Measurements from ENCODE around the gene NTPCR. TPM values are rescaled to one million over a fixed set of nuclear protein-coding genes. Genes with fewer than 3 reads are reported as not detected.

The NTPCR gene
- total RNA-seq, 4 donors from 2014 or later, result 13.5 to 53.3 (median 37.2) TPM

DNA sequence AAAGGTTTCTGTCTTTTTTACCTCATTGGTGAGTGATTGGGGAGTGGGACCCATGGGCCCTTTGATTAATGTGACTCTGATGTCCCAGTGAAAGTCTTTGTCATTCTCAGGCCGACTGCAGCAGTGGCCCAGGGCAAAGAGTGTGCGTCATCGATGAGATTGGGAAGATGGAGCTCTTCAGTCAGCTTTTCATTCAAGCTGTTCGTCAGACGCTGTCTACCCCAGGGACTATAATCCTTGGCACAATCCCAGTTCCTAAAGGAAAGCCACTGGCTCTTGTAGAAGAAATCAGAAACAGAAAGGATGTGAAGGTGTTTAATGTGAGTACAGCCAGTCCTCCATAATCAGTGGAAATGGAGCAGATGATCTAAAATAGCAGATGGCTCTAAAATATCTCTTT lies 19.4 kb downstream of the NTPCR start:
- intact Hi-C loops (cut with DNase I; ENCODE audit: low total_unique reads), result no loop called here
- in situ Hi-C loops (cut with MboI; ENCODE audit: low pct_ligation_motif_present in 1 of 4, low pct_unique_long_range_greater_than_20kb in 1 of 4, low sequenced_read_pairs in 3 of 4), result loop anchor here in 2 of 4 donors (25.0 kb wide), 1 partner anchor 332 kb away; the partner anchor contains the start of gene SIPA1L2 (in 2 of the 2)
- Histone ChIP-seq H3K27ac (no peak overlapping the region), H3K4me3 (no peak overlapping the region), H3K9me3 (peaks cover 10% of the 10 kb centered on the region in 2 donors), H3K4me1 (peaks cover 0 to 21% (median 8%) of the 10 kb centered on the region in 4 donors), H3K36me3 (peaks cover 0 to 41% (median 21%) of the 10 kb centered on the region in 4 donors), H3K27me3 (no peaks in the 10 kb centered on the region)
- WGBS, 2 donors (ENCODE audit: low coverage in 1 of 2), result 94 to 100% methylated on average over 2 to 5 of the region's 5 CpGs
- TF ChIP-seq CTCF (IDR thresholded peaks at IDR 0.05), result no peak
- no peak for TF ChIP-seq POLR2AphosphoS5 (IDR thresholded peaks at IDR 0.05)
- TF ChIP-seq POLR2A (IDR thresholded peaks at IDR 0.05), result no peak
- no peak for TF ChIP-seq EP300 (IDR thresholded peaks at IDR 0.05; ENCODE audit: low read depth)
- no peak for DNase-seq

GRCh38 chr1:232970508-232970907 lies 20.1 kb downstream of the NTPCR start:
- WGBS, 2 donors (ENCODE audit: low coverage in 1 of 2), result 88% methylated on average over 4 of the region's 4 CpGs
- peaks cover 10% of the 10 kb centered on the region in 2 donors for H3K9me3 ChIP-seq
- no peaks in the 10 kb centered on the region for H3K27me3 ChIP-seq
- H3K36me3 ChIP-seq, result peaks cover 0 to 41% (median 21%) of the 10 kb centered on the region in 4 donors
- in situ Hi-C loops (cut with MboI; ENCODE audit: low pct_ligation_motif_present in 1 of 4, low pct_unique_long_range_greater_than_20kb in 1 of 4, low sequenced_read_pairs in 3 of 4) (loop anchor here in 2 of 4 donors (25.0 kb wide), 1 partner anchor 333 kb away; the partner anchor contains the start of gene SIPA1L2 (in 2 of the 2)), intact Hi-C loops (cut with DNase I; ENCODE audit: low total_unique reads) (no loop called here)
- peaks cover 0 to 17% (median 8%) of the 10 kb centered on the region in 4 donors for H3K4me1 ChIP-seq
- no peak overlapping the region for H3K27ac ChIP-seq
- H3K4me3 ChIP-seq, result no peak overlapping the region
- DNase-seq, result no peak
- TF ChIP-seq CTCF (IDR thresholded peaks at IDR 0.05) (no peak), EP300 (IDR thresholded peaks at IDR 0.05; ENCODE audit: low read depth) (no peak), POLR2A (IDR thresholded peaks at IDR 0.05) (no peak), POLR2AphosphoS5 (IDR thresholded peaks at IDR 0.05) (no peak)

DNA sequence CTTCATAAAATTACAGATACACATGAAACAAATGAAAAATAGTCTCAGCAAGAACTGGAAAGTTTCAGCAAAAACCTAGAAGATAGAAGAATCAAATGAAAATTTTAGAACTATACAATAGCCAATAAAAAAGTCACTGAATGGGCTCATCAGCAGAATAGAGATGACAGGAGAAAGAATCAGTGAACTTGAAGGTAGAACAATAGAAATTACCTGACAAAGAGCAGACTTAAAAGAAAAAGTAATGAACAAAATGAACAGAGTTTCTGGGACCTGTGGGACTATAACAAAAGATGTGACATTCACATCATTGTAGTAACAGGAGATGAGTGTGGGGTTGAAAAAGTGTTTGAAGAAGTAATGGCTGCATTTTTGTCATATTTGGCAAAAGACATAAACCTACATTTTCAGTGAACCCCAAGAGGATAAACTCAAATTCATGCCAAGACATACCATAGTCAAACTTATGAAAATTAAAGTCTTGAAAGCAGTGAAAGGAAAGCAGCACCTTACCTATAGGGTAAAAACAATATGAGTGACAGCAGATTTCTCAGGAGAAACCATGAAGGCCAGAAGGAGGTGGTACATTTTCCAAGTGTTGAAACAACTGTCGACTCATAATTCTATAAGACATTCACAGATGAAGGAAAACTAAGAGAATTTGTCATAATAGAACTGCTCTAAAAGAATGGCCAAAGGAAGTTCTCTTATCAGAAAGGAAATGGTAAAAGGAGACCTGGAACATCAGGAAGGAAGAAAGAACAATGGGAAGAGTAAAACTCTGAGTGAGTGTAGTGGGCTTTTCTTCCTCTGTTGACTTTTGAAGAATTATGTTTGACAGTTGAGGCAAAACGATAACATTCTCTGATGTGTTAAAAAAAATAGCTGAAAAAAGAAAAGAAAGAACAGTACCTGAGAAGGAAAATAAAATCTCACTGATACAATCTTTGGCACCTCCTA lies 23.5 kb downstream of the NTPCR start:
- no peak for TF ChIP-seq POLR2AphosphoS5 (IDR thresholded peaks at IDR 0.05)
- TF ChIP-seq POLR2A (IDR thresholded peaks at IDR 0.05), result no peak
- no peak for TF ChIP-seq CTCF (IDR thresholded peaks at IDR 0.05)
- no peak for TF ChIP-seq EP300 (IDR thresholded peaks at IDR 0.05; ENCODE audit: low read depth)
- Histone ChIP-seq H3K36me3 (peaks cover 0 to 42% (median 23%) of the 10 kb centered on the region in 4 donors), H3K27ac (no peak overlapping the region), H3K9me3 (peaks cover 10% of the 10 kb centered on the region in 2 donors), H3K27me3 (no peaks in the 10 kb centered on the region), H3K4me1 (no peaks in the 10 kb centered on the region), H3K4me3 (no peak overlapping the region)
- WGBS, 2 donors (ENCODE audit: low coverage in 1 of 2), result 77 to 89% methylated on average over 2 of the region's 2 CpGs
- intact Hi-C loops (cut with DNase I; ENCODE audit: low total_unique reads), result no loop called here
- in situ Hi-C loops (cut with MboI; ENCODE audit: low pct_ligation_motif_present in 1 of 4, low pct_unique_long_range_greater_than_20kb in 1 of 4, low sequenced_read_pairs in 3 of 4), result loop anchor here in 2 of 4 donors (25.0 kb wide), 1 partner anchor 337 kb away; the partner anchor contains the start of gene SIPA1L2 (in 2 of the 2)
- no peak for DNase-seq

DNA sequence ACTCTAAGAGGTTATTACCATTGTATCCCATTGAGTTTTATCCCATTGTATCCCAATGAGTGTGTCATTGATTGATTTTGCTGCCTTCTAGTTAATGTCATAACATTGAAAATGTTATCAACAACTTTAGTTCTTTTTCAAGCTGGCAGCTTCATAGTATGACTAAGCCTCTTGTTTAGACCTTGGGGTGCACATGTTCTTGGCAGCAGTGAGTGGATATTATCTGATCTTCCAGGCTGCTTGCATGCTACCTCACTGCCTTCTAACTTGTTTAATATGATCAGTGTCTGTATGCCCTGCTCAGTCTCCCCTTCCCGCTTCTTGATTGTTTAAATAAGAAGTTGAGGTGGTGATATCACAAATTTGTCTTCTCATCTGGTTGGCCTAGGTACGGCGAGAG lies 24.6 kb downstream of the NTPCR start:
- DNase-seq, result no peak
- Histone ChIP-seq H3K27me3 (no peaks in the 10 kb centered on the region), H3K4me3 (no peak overlapping the region), H3K27ac (no peak overlapping the region), H3K4me1 (no peaks in the 10 kb centered on the region), H3K36me3 (peaks cover 0 to 36% (median 20%) of the 10 kb centered on the region in 4 donors), H3K9me3 (peaks cover 10% of the 10 kb centered on the region in 2 donors)
- no peak for TF ChIP-seq POLR2AphosphoS5 (IDR thresholded peaks at IDR 0.05)
- TF ChIP-seq POLR2A (IDR thresholded peaks at IDR 0.05), result no peak
- TF ChIP-seq CTCF (IDR thresholded peaks at IDR 0.05), result no peak
- intact Hi-C loops (cut with DNase I; ENCODE audit: low total_unique reads), result no loop called here
- in situ Hi-C loops (cut with MboI; ENCODE audit: low pct_ligation_motif_present in 1 of 4, low pct_unique_long_range_greater_than_20kb in 1 of 4, low sequenced_read_pairs in 3 of 4), result loop anchor here in 2 of 4 donors (25.0 kb wide), 1 partner anchor 338 kb away; the partner anchor contains the start of gene SIPA1L2 (in 2 of the 2)
- 90 to 100% methylated on average over 1 to 3 of the region's 3 CpGs for WGBS, 2 donors (ENCODE audit: low coverage in 1 of 2)

Data from transverse colon (tissue), 4 donors.